H1 (cell line): ENCODE measurements around the gene CDYL2. TPM values are rescaled to one million over a fixed set of nuclear protein-coding genes. Genes with fewer than 3 reads are reported as not detected.

Experiments used
- CTCF ChIA-PET: fragments of 300-600 bp; sonication (Branson Sonifier 250); formaldehyde crosslinking; loops from one replicate; lab custom pipeline; 2021; ENCODE audit not compliant: partially characterized antibody; lab: Charles Lee
- POLR2A ChIA-PET: fragments of 300-600 bp; sonication (Branson Sonifier 250); formaldehyde crosslinking; loops from one replicate; lab custom pipeline; 2021; ENCODE audit warnings: inconsistent platforms; ENCODE audit not compliant: partially characterized antibody; lab: Charles Lee
- DNase-seq, 2 experiments: peaks; one replicate each; pipeline versions ENCODE4 v3.0.0 to v3.0.0-alpha.2; 2010 to 2022; ENCODE audit warnings: low spot score in 2 of 2, low read depth in 1 of 2, mixed read lengths in 1 of 2
- FAIRE-seq: peaks from 2 replicates; lab custom pipeline; 2011; peaks lifted over from hg19 to GRCh38; lab: Jason Lieb, UNC
- H2AFZ ChIP-seq: 2 replicates; pipeline ENCODE4 v1.8.1; 2012; ENCODE audit warnings: low read length, inconsistent platforms
- H2AK5ac ChIP-seq: 2 replicates; pipeline ENCODE4 v1.6.1; 2013; ENCODE audit warnings: low read depth, low read length
- H2BK120ac ChIP-seq: replicated peaks from 2 replicates; pipeline ENCODE3; 2013; ENCODE audit warnings: low read depth, low read length, inconsistent platforms
- H2BK12ac ChIP-seq: 2 replicates; pipeline ENCODE4 v1.6.1; 2013; ENCODE audit warnings: low read depth, low read length
- H2BK15ac ChIP-seq: 2 replicates; pipeline ENCODE4 v1.6.1; 2013; ENCODE audit warnings: low read length
- H2BK20ac ChIP-seq: 2 replicates; pipeline ENCODE4 v1.6.1; 2013; ENCODE audit warnings: low read length
- H2BK5ac ChIP-seq: 2 replicates; pipeline ENCODE4 v1.6.1; 2013; ENCODE audit warnings: low read depth, low read length
- H3K14ac ChIP-seq: 2 replicates; pipeline ENCODE4 v1.6.1; 2013; ENCODE audit warnings: inconsistent platforms; ENCODE audit not compliant: insufficient read length
- H3K18ac ChIP-seq: 2 replicates; pipeline ENCODE4 v1.6.1; 2013; ENCODE audit warnings: low read length; ENCODE audit errors: extremely low read depth
- H3K23ac ChIP-seq: 2 replicates; pipeline ENCODE4 v1.6.1; 2013; ENCODE audit warnings: inconsistent platforms; ENCODE audit not compliant: insufficient read length
- H3K23me2 ChIP-seq: 2 replicates; pipeline ENCODE4 v1.6.1; 2013; ENCODE audit warnings: low read depth, low read length
- H3K27ac ChIP-seq: 2 replicates; pipeline ENCODE4 v1.6.1; 2011; ENCODE audit warnings: low read depth, low read length, inconsistent platforms
- H3K27me3 ChIP-seq, 4 experiments: replicated peaks in 1 of 4; 1 replicate in 1 of 4; 2 replicates in 3 of 4; pipeline versions ENCODE4 v1.6.1 to v1.8.1; 2011 to 2013; ENCODE audit warnings: low read length in 3 of 4, mild to moderate bottlenecking in 3 of 4, inconsistent platforms in 2 of 4, mixed read lengths in 2 of 4, moderate library complexity in 1 of 4; ENCODE audit not compliant: control insufficient read depth in 3 of 4, insufficient read depth in 3 of 4; ENCODE audit errors: extremely low read depth in 1 of 4
- H3K36me3 ChIP-seq, 4 experiments: 2 replicates each; pipeline versions ENCODE4 v1.6.1 to v1.8.1; 2011 to 2013; ENCODE audit warnings: mild to moderate bottlenecking in 4 of 4, low read length in 3 of 4, moderate library complexity in 2 of 4, control low read depth in 1 of 4, inconsistent platforms in 1 of 4; ENCODE audit not compliant: insufficient read depth in 4 of 4, control insufficient read depth in 2 of 4
- H3K4ac ChIP-seq: replicated peaks from 2 replicates; pipeline ENCODE3; 2013; ENCODE audit warnings: low read length, low read depth, mixed read lengths, inconsistent platforms; ENCODE audit not compliant: insufficient read length
- H3K4me1 ChIP-seq, 4 experiments: replicated peaks in 1 of 4; 1 replicate in 1 of 4; 2 replicates in 3 of 4; pipeline versions ENCODE4 v1.6.1 to v1.8.1; 2011 to 2013; ENCODE audit warnings: low read length in 3 of 4, inconsistent platforms in 2 of 4, mixed read lengths in 1 of 4; ENCODE audit not compliant: insufficient read depth in 4 of 4, control insufficient read depth in 3 of 4
- H3K4me2 ChIP-seq, 2 experiments: 2 replicates each; pipeline versions ENCODE4 v1.6.1 to v1.8.1; 2011 to 2013; ENCODE audit warnings: low read depth in 2 of 2, low read length in 2 of 2, control low read depth in 1 of 2, inconsistent platforms in 1 of 2, mild to moderate bottlenecking in 1 of 2; ENCODE audit not compliant: insufficient read depth in 1 of 2
- H3K4me3 ChIP-seq, 4 experiments: fragments of 200-600, 300-600 bp in 1 of 4; sonication (generic), shearing (Covaris generic), sonication (Bioruptor Twin) in 1 of 4; 2 replicates each; pipeline versions ENCODE4 v1.5.1 to v1.8.1; 2011 to 2016; ENCODE audit warnings: low read length in 4 of 4, low read depth in 3 of 4, control low read depth in 2 of 4, inconsistent platforms in 2 of 4, mild to moderate bottlenecking in 2 of 4, mixed read lengths in 1 of 4, moderate library complexity in 1 of 4; ENCODE audit not compliant: insufficient read depth in 2 of 4; ENCODE audit errors: extremely low read depth in 1 of 4
- H3K56ac ChIP-seq: replicated peaks from 2 replicates; pipeline ENCODE3; 2013; ENCODE audit warnings: low read depth, mild to moderate bottlenecking, mixed read lengths, low read length, inconsistent platforms; ENCODE audit not compliant: insufficient read length
- H3K79me1 ChIP-seq: 2 replicates; pipeline ENCODE4 v1.6.1; 2013; ENCODE audit warnings: low read depth, low read length, control low read depth
- H3K79me2 ChIP-seq, 2 experiments: 2 replicates each; pipeline versions ENCODE4 v1.6.1 to v1.8.1; 2012 to 2013; ENCODE audit warnings: low read length in 2 of 2, mild to moderate bottlenecking in 2 of 2, inconsistent platforms in 1 of 2; ENCODE audit not compliant: insufficient read depth in 2 of 2, control insufficient read depth in 1 of 2
- H3K9ac ChIP-seq, 4 experiments: replicated peaks in 1 of 4; 1 replicate in 1 of 4; 2 replicates in 3 of 4; pipeline versions ENCODE4 v1.6.1 to v1.8.1; 2011 to 2013; ENCODE audit warnings: low read depth in 3 of 4, low read length in 3 of 4, control low read depth in 2 of 4, mild to moderate bottlenecking in 2 of 4, moderate library complexity in 2 of 4, inconsistent platforms in 1 of 4; ENCODE audit errors: extremely low read depth in 1 of 4
- H3K9me3 ChIP-seq, 2 experiments: 2 replicates each; pipeline versions ENCODE4 v1.6.1 to v1.8.1; 2012 to 2013; ENCODE audit warnings: mild to moderate bottlenecking in 2 of 2, moderate library complexity in 2 of 2, control low read depth in 1 of 2, inconsistent platforms in 1 of 2, low read depth in 1 of 2, low read length in 1 of 2, mixed read lengths in 1 of 2; ENCODE audit not compliant: insufficient read depth in 2 of 2
- H4K20me1 ChIP-seq, 2 experiments: replicated peaks in 1 of 2; 2 replicates each; pipeline versions ENCODE3 to v1.8.1; 2011 to 2013; ENCODE audit warnings: inconsistent platforms in 2 of 2, low read length in 2 of 2, mild to moderate bottlenecking in 1 of 2; ENCODE audit not compliant: insufficient read depth in 2 of 2, control insufficient read depth in 1 of 2
- H4K5ac ChIP-seq: 2 replicates; pipeline ENCODE4 v1.6.1; 2013; ENCODE audit warnings: low read length, low read depth, mixed read lengths, inconsistent platforms; ENCODE audit not compliant: insufficient read length
- H4K8ac ChIP-seq: 2 replicates; pipeline ENCODE4 v1.8.0; 2013; ENCODE audit warnings: mild to moderate bottlenecking, moderate library complexity, low read length, inconsistent platforms; ENCODE audit not compliant: insufficient read depth; ENCODE audit errors: extremely low read depth
- H4K91ac ChIP-seq: replicated peaks from 2 replicates; pipeline ENCODE3; 2013; ENCODE audit warnings: low read length, mixed read lengths, inconsistent platforms; ENCODE audit not compliant: insufficient read length
- CHD2 ChIP-seq: IDR thresholded peaks from 2 replicates; pipeline ENCODE4 v1.6.1; 2012; ENCODE audit warnings: low read length, improper control_type of control experiment
- CTBP2 ChIP-seq: IDR thresholded peaks from 2 replicates; pipeline ENCODE4 v1.7.0; 2011; ENCODE audit warnings: borderline replicate concordance, mild to moderate bottlenecking, moderate library complexity, mixed read lengths, low read length; ENCODE audit not compliant: insufficient read depth, insufficient read length
- KDM1A ChIP-seq: fragments of 200-600, 300-600 bp; sonication (generic); IDR thresholded peaks from 2 replicates; pipeline ENCODE4 v1.7.1; 2016; ENCODE audit warnings: mild to moderate bottlenecking, low read length, borderline replicate concordance
- MAFK ChIP-seq: IDR thresholded peaks from 2 replicates; pipeline ENCODE4 v1.6.1; 2012; ENCODE audit warnings: low read depth, mild to moderate bottlenecking, improper control_type of control experiment, low read length
- NANOG ChIP-seq: IDR thresholded peaks from 2 replicates; pipeline ENCODE4 v1.6.1; 2011; ENCODE audit warnings: low read length, low read depth, mild to moderate bottlenecking, inconsistent platforms; ENCODE audit not compliant: insufficient read depth, poor library complexity, severe bottlenecking
- SIRT6 ChIP-seq: IDR thresholded peaks from one replicate; pipeline ENCODE4 v1.7.1; 2012; ENCODE audit warnings: low read length, inconsistent platforms
- SP4 ChIP-seq: IDR thresholded peaks from 2 replicates; pipeline ENCODE4 v1.6.1; 2012; ENCODE audit warnings: low read length, inconsistent platforms
- SUZ12 ChIP-seq: fragments of 200-600 bp; sonication (generic); IDR thresholded peaks from 2 replicates; pipeline ENCODE4 v1.6.1; 2012; ENCODE audit warnings: mild to moderate bottlenecking, inconsistent platforms, low read length, moderate library complexity, mixed read lengths
- TAF7 ChIP-seq: optimal IDR thresholded peaks from 2 replicates; pipeline ENCODE3; 2011; ENCODE audit warnings: low read depth, mild to moderate bottlenecking, inconsistent platforms, low read length, moderate library complexity, borderline replicate concordance
- TCF12 ChIP-seq: IDR thresholded peaks from 2 replicates; pipeline ENCODE4 v1.6.1; 2011; ENCODE audit warnings: low read depth, mild to moderate bottlenecking, low read length
- USF2 ChIP-seq: IDR thresholded peaks from 2 replicates; pipeline ENCODE4 v1.6.1; 2011; ENCODE audit warnings: low read length, improper control_type of control experiment
- WGBS, 2 experiments: shearing (Covaris generic) in 1 of 2; methylation state at CpG; one replicate each; pipeline versions ENCODE4 v1.1.6 to v1.1.7; 2013 to 2015; ENCODE audit warnings: low lambda C conversion rate in 2 of 2, mixed read lengths in 2 of 2, inconsistent platforms in 1 of 2, low coverage in 1 of 2, missing lambda C conversion rate in 1 of 2; ENCODE audit not compliant: insufficient replicate concordance in 2 of 2, insufficient coverage in 1 of 2, insufficient read length in 1 of 2; ENCODE audit errors: extremely low coverage in 1 of 2, missing lambda C conversion rate in 1 of 2; 5-methylcytosine and 5-hydroxymethylcytosine counted together
- polyA plus RNA-seq, 7 experiments: library from polyadenylated mRNA; depleted of rRNA in 3 of 7; stranded (reverse) in 5 of 7; unstranded in 2 of 7; fragments of >200 nt in 5 of 7; fragments of 200-250 nt in 2 of 7; gene quantifications; 1 replicate in 5 of 7; 2 replicates in 1 of 7; 4 replicates in 1 of 7; pipeline versions ENCODE4 v1.2.1 to v1.2.3, GENCODE V29; 2011 to 2013; ENCODE audit warnings: missing spikeins in 2 of 7, mixed read lengths in 2 of 7
- total RNA-seq: library from RNA; stranded (reverse); fragmentation: NEBNext Ultra II Directional; extraction: Animal tissue kit (Norgen Biotek cat#: 25700); gene quantifications from 2 replicates; pipeline ENCODE4 v1.2.1, GENCODE V29; 2021

CDYL2 gene
- total and polyA plus RNA-seq, 2 of the 8 experiments (the other 6 are each of a cell fraction or from before 2014, with no cell fraction given), result 0.33 to 5.3 TPM

- H4K91ac ChIP-seq, result no peak overlapping the region
- H4K8ac ChIP-seq, result no peak overlapping the region
- no peak overlapping the region for H2BK120ac ChIP-seq
- no peak overlapping the region for H2AFZ ChIP-seq
- H2BK15ac ChIP-seq, result no peak overlapping the region
- ChIA-PET POLR2A (no interaction called here), CTCF (no interaction called here)
- peaks cover 47 to 51% of the 10 kb centered on the region in 2 experiments for H3K9me3 ChIP-seq
- H3K27me3 ChIP-seq, result no peaks in the 10 kb centered on the region
- no peak overlapping the region for H3K56ac ChIP-seq
- no peak overlapping the region for H3K23ac ChIP-seq
- H4K20me1 ChIP-seq, result no peaks in the 10 kb centered on the region
- no peaks in the 10 kb centered on the region for H3K79me2 ChIP-seq
- H3K27ac ChIP-seq, result no peak overlapping the region
- 44% methylated on average over 1 of the region's 1 CpG; no CpG with 5 or more reads in 1 of the 2 experiments for WGBS, 2 experiments
- no peak overlapping the region for H2BK20ac ChIP-seq
- no peak overlapping the region for H2BK5ac ChIP-seq
- no peak overlapping the region for H4K5ac ChIP-seq
- H3K4me1 ChIP-seq, result no peaks in the 10 kb centered on the region
- H3K4ac ChIP-seq, result no peak overlapping the region
- H2AK5ac ChIP-seq, result no peak overlapping the region
- DNase-seq, result no peak
- FAIRE-seq, result no peak
- H3K4me3 ChIP-seq, result no peak overlapping the region
- no peak overlapping the region for H3K9ac ChIP-seq
- no peaks in the 10 kb centered on the region for H3K23me2 ChIP-seq
- H3K14ac ChIP-seq, result no peak overlapping the region
- no peak overlapping the region for H3K18ac ChIP-seq
- H3K4me2 ChIP-seq, result no peak overlapping the region
- no peaks in the 10 kb centered on the region for H3K79me1 ChIP-seq
- H2BK12ac ChIP-seq, result no peak overlapping the region
- H3K36me3 ChIP-seq, result no peaks in the 10 kb centered on the region
- TF ChIP-seq SIRT6, result no peak
- TF ChIP-seq TCF12, result no peak
- no peak for TF ChIP-seq CHD2
- TF ChIP-seq MAFK, result no peak
- TF ChIP-seq SP4, result no peak
- no peak for TF ChIP-seq USF2
- TF ChIP-seq SUZ12, result no peak
- no peak for TF ChIP-seq TAF7
- no peak for TF ChIP-seq CTBP2
- no peak for TF ChIP-seq NANOG
- no peak for TF ChIP-seq KDM1A
Observed at GRCh38 chr16:80627108-80627507, 177.3 kb downstream of the CDYL2 start.
